SK-N-MC (cell line): ENCODE data around the gene TK1.

Source experiments
- DNase-seq: peaks from one replicate; pipeline ENCODE4 v3.0.0-alpha.2; 2011; ENCODE audit warnings: low read depth, low spot score
- H3K27ac ChIP-seq: fragments of 200-600 bp; sonication (generic); 2 replicates; pipeline ENCODE4 v1.5.1; 2016; ENCODE audit warnings: mixed run types
- H3K36me3 ChIP-seq: fragments of 200-600 bp; sonication (generic); 2 replicates; pipeline ENCODE4 v1.6.1; 2017; ENCODE audit warnings: antibody characterized with exemption, low read length, mixed read lengths; ENCODE audit not compliant: insufficient read depth
- H3K4me3 ChIP-seq: fragments of 200-600 bp; sonication (generic); 2 replicates; pipeline ENCODE4 v1.5.1; 2016
- H3K9ac ChIP-seq: fragments of 200-600 bp; sonication (generic); 2 replicates; pipeline ENCODE4 v1.8.0; 2017; ENCODE audit warnings: mixed run types, mixed read lengths; ENCODE audit not compliant: insufficient read length
- H3K9me3 ChIP-seq: fragments of 200-600 bp; sonication (generic); 2 replicates; pipeline ENCODE4 v1.6.1; 2017; ENCODE audit warnings: low read depth, mild to moderate bottlenecking, antibody characterized with exemption, low read length, moderate library complexity, mixed read lengths
- EZH2 ChIP-seq: fragments of 200-600 bp; sonication (generic); IDR thresholded peaks from one replicate; pipeline ENCODE4 v1.6.1; 2017; ENCODE audit warnings: antibody characterized with exemption
- FOXP2 ChIP-seq: optimal IDR thresholded peaks from 2 replicates; pipeline ENCODE3; 2011; ENCODE audit warnings: mild to moderate bottlenecking, moderate library complexity; ENCODE audit not compliant: insufficient read depth; ENCODE audit errors: extremely low read length, control extremely low read depth
- POLR2AphosphoS5 ChIP-seq: IDR thresholded peaks from 2 replicates; pipeline ENCODE4 v1.6.1; 2012; ENCODE audit warnings: mild to moderate bottlenecking, low read depth, low read length, borderline replicate concordance

Gene TK1

DNA sequence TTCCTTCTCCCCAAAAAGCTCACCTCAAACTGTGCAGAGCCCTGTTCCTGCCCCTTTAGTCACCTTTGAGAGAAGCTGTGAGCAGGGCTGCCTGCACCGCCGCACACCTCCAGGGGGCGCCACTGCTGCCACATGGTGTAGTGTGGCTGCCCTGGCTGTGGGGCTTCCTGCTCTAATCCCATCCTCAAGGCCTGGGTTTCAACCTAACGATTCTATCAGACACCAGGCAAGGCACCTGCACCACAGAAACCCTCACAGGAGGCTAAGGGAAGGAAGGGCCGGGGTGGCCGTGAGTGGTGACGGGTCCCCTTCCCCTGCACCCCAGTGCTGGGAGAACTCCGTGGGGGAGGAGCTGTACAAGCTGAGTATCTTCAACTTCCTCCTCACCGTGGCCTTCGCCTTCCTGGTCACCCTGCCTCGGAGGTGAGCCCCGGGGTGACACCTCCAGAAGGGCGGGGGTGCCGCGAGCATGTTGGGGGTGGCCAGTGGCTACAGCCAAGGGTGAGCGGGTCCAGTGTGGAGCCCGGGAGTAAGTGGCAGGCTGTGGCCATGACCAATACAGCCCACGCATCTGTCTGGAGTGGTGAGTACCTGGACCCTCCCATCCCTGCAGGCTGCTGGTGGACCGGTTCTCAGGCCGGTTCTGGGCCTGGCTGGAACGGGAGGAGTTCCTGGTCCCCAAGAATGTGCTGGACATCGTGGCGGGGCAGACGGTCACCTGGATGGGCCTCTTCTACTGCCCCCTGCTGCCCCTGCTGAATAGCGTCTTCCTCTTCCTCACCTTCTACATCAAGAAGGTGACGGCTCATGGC lies 49.3 kb downstream of the TK1 start:
- no peak for DNase-seq
- Histone ChIP-seq H3K4me3 (no peak overlapping the region), H3K9ac (no peak overlapping the region), H3K27ac (no peak overlapping the region), H3K9me3 (no peaks in the 10 kb centered on the region), H3K36me3 (no peaks in the 10 kb centered on the region)
- TF ChIP-seq POLR2AphosphoS5, result no peak
- no peak for TF ChIP-seq FOXP2
- no peak for TF ChIP-seq EZH2

DNA sequence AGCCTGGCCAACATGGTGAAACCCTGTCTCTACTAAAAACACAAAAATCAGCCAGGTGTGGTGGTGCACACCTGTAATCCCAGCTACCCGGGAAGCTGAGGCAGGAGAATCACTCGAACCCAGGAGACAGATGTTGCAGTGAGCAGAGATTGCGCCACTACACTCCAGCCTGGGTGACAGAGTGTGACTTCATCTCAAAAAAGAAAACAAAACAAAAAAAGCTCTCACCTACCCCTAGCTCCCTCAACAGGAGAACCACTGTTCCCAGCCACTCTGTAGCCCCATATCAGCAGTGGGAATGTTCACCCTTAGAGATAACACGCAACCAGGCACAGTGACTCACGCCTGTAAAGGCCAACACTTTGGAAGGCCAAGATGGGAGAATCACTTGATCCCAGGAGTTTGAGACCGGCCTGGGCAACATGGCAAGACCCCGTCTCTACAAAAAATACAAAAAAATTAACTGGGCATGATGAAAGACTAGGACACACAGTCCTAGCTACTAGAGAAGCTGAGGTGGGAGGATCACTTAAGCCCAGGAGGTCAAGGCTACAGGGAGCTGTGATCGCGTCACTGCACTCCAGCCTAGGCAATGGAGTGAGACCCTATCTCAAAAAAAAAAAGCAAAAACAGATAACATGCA lies 50.9 kb downstream of the TK1 start:
- DNase-seq, result no peak
- Histone ChIP-seq H3K9ac (no peak overlapping the region), H3K27ac (no peak overlapping the region), H3K36me3 (no peaks in the 10 kb centered on the region), H3K4me3 (no peak overlapping the region), H3K9me3 (no peaks in the 10 kb centered on the region)
- TF ChIP-seq EZH2 (no peak), FOXP2 (no peak), POLR2AphosphoS5 (no peak)

DNA sequence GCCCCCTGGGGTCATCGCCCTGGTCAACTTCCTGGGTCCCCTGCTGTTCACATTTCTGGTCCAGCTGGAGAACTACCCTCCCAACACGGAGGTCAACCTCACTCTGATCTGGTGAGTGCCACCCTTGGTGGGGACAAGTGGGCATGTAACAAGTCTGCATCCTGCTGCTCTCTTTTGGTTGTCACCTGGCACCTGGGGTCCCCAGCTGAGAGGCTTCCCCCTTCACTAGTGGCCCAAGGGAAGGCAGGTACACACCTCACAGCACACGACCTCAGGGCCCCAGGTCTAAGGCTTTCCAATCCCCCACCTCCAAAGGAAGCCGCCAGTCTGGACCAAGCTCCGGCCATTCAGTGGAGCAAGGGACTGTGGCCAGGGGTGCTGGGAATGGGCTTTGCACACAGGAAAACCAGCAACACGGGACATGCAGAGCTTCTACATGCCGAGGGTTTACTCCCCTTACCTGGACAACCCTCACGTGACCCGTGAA lies 51.9 kb downstream of the TK1 start:
- Histone ChIP-seq H3K4me3 (no peak overlapping the region), H3K36me3 (no peaks in the 10 kb centered on the region), H3K9ac (no peak overlapping the region), H3K9me3 (no peaks in the 10 kb centered on the region), H3K27ac (no peak overlapping the region)
- DNase-seq, result no peak
- TF ChIP-seq EZH2 (no peak), POLR2AphosphoS5 (no peak), FOXP2 (no peak)

DNA sequence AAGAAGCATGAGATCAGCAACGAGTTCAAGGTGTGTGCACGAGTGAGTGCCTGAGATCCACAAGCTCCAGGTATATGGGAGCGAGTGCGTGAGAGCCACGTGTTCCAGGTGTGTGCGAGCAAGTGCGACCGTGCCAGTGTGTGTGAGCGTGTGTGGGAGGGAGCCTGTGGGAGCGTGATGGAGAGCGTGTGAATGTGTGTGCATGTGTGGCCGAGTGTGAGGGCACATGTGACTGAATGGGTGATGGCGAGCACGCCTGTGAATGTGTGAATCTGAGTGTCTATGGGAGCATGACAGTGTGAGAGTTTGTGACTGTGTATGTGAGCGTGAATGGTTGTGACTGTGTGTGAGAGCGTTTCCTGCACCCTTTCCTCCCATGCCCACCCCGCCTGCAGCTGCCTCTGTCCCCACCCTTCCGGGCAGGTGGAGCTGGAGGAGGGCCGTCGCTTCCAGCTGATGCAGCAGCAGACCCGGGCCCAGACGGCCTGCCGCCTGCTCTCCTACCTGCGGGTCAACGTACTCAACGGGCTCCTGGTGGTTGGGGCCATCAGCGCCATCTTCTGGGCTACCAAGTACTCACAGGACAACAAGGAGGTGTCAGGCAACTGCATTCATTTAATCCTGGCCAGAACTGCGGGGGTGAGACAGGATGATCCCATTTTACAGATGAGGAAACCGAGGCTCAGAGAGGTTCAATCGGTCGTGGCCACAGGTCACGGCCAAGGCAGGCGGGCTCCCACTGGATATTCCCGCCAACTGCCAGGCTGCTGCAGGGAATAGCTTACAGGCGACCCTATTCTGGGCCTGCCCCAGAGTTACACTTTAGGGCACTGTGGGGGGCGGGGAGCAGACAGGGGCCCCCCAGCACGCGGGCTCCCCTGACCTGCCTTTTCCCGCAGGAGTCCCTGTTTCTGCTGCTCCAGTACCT lies 52.6 kb downstream of the TK1 start:
- TF ChIP-seq EZH2, result no peak
- Histone ChIP-seq H3K27ac (no peak overlapping the region), H3K4me3 (no peak overlapping the region), H3K9ac (no peak overlapping the region), H3K9me3 (no peaks in the 10 kb centered on the region), H3K36me3 (no peaks in the 10 kb centered on the region)
- no peak for DNase-seq

DNA sequence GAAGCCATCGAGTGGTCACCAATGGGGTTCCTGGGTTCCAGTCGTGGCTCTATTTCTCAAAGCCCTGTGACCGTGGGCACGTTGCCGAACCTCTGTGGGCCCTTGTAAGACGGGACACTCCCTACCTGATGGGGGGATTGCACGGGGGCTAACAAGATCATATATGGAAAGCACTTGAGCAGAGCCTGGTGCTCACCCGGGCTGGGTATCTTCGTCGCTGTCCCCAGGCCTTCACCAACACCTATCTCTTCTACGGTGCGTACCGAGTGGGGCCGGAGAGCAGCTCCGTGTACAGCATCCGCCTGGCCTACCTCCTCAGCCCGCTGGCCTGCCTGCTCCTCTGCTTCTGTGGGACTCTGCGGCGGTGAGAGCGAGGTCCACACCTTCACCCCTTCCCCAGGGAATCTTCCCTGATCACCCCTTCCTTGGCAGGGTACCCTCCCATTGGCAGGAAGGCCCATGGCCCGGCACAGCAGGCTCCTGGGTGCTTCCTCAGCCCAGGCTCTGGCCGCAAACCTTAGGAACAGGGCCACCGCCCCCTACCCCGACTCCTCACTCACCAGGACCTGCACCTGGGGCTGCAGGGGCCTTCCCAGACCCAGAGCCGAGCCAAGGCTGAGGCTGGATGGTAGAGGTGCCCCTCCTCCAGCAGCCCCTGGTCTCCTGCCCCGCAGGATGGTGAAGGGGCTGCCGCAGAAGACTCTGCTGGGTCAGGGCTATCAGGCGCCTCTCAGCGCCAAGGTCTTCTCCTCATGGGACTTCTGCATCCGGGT lies 53.5 kb downstream of the TK1 start:
- H3K4me3 ChIP-seq, result no peak overlapping the region
- no peaks in the 10 kb centered on the region for H3K9me3 ChIP-seq
- H3K9ac ChIP-seq, result no peak overlapping the region
- TF ChIP-seq FOXP2 (no peak), POLR2AphosphoS5 (no peak), EZH2 (no peak)
- no peak overlapping the region for H3K27ac ChIP-seq
- no peaks in the 10 kb centered on the region for H3K36me3 ChIP-seq
- no peak for DNase-seq

DNA sequence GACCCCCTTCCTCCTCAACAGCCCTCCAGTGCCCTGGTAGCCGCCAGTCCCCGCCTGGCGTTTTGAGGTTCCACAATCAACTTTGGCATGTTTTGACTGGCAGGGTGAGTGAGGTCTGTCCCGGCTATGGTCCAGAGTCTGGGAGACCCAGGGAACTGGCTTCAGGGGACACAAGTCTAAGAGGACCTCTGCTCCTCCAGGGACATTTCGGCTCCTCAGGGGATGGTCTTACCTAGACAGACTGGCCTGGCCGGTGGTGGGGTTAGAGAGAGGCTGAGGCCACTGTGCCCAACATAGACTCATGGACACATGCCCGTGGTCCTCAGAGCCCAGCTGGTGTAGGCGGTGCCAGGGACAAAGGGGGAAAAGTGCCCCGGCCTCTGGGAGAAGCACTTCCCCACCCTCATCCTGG lies 54.1 kb downstream of the TK1 start:
- no peak overlapping the region for H3K27ac ChIP-seq
- no peak overlapping the region for H3K9ac ChIP-seq
- no peak for DNase-seq
- no peak overlapping the region for H3K4me3 ChIP-seq
- TF ChIP-seq FOXP2, result no peak
- no peak for TF ChIP-seq EZH2
- TF ChIP-seq POLR2AphosphoS5, result no peak
- H3K36me3 ChIP-seq, result no peaks in the 10 kb centered on the region
- H3K9me3 ChIP-seq, result no peaks in the 10 kb centered on the region

DNA sequence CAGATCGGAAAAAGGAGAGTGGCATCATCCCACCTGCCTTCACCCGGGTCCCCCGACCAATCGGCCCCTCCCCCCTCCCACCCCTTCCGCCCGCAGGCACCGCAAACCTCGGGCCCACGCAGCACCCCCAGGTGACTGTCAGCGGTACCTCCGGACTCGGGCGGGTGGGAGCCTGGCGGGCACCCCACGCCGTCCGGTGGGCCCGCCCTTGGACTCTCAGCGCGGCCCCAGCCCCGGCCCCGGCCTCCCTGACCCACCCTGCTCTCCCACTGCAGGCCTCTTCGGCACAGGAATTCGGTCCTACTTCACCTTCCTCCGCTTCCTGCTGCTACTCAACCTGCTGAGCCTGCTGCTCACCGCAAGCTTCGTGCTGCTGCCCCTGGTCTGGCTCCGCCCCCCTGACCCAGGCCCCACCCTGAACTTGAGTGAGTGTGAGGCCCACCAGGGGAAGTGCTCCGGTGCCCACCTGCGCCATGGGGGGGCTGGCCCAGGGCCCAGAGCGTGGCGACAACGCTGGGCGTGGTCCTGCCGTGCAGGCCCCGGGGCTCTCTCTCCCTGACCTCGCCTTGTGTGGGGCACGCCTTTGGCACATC lies 54.7 kb downstream of the TK1 start:
- Histone ChIP-seq H3K27ac (no peak overlapping the region), H3K4me3 (no peak overlapping the region), H3K9me3 (no peaks in the 10 kb centered on the region), H3K9ac (no peak overlapping the region), H3K36me3 (no peaks in the 10 kb centered on the region)
- TF ChIP-seq EZH2 (no peak), POLR2AphosphoS5 (no peak), FOXP2 (no peak)
- DNase-seq, result no peak
